GM18907 (cell line): ENCODE data around the gene CUTC.

Experiments used
- ATAC-seq: cut with Tn5 transposase; IDR thresholded peaks from one replicate; pipeline ENCODE4 v1.9.1; 2021; ENCODE audit warnings: mild to moderate bottlenecking, moderate library complexity; ENCODE audit not compliant: unreplicated experiment

The CUTC gene

GRCh38 chr10:99781734-99782429 lies 49.8 kb downstream of the CUTC start:
- ATAC-seq = no peak

DNA sequence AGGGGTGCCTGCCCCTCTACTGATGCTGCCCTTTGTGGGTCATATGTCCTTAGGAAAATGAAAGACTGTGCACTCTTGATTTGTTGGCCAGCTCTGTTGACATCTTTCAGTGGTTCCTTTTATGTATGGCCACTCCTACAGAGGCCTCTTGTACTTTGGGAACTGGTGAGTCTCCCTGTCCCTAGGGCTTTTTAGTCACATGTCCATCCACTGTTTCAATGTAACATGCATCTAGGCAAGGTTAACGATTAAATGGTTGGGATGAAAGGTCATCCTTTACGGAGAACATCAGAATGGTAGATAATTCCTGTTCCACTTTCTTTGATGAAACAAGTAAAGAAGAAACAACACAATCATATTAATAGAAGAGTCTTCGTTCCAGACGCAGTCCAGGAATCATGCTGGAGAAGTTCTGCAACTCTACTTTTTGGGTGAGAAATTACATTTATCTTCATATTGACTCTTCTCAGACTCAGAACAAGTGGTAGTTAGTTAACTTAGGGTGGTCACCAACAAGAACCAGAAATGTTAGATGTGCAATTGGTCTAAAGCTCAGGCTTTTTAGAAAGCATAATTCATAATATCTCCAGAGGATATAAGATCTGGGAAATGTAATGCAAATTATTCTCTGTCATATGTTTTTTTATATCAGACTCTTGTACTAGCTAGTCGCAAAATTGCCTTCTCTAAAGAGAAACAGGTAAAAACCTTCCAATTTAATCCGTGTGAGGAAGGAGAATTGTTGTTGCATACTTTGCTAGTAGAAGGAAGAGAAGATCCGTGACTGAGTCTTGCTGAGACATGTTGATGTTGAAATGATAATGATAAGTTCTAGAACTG lies 50.6 kb downstream of the CUTC start, which contains the start of gene ABCC2:
ABCC2 (plus strand) TSS at position 194 of the 840 bp plus-strand sequence; CDS start at position 399, 205 bp downstream.
- ATAC-seq = no peak

- no peak for ATAC-seq
These were observed 52.1 kb downstream of the CUTC start for GRCh38 chr10:99784016-99784726.

DNA sequence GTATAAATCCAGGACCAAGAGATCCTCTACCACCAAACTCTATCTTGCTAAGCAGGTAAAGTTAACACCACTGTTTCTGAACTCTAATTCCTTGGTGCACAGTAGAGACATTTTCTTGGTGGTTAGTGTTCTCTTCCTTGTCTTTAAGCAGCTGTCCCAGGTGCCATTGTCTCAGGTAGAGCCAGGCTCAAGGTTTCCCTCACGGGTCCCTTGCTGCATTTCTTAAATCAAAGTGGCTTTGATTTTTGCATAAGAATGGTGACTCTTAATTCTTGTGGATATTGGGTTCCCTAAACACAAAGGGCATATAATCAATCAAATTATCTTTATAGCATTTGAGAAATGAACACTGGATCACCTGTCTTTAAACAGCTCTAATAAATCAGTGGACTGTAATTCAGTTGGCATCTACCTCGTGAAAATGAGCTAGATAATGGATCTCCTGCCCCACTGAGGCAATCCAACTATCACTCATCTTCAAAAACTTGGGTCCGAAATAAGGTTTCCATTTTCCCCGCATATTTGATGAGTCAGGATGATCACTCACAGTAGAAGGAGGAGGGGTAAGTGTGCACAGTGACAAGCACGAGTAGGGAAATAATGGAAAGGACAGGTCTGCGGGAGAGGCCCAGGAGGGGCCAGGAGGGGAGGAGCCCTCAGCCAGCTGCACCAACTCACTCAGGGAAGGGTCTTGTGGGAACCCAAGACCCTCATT lies 52.9 kb downstream of the CUTC start:
- ATAC-seq = no peak

GRCh38 chr10:99785646-99786045 lies 53.6 kb downstream of the CUTC start:
- no peak for ATAC-seq

- ATAC-seq = no peak
These were observed 55.3 kb downstream of the CUTC start for GRCh38 chr10:99787311-99787710.

DNA sequence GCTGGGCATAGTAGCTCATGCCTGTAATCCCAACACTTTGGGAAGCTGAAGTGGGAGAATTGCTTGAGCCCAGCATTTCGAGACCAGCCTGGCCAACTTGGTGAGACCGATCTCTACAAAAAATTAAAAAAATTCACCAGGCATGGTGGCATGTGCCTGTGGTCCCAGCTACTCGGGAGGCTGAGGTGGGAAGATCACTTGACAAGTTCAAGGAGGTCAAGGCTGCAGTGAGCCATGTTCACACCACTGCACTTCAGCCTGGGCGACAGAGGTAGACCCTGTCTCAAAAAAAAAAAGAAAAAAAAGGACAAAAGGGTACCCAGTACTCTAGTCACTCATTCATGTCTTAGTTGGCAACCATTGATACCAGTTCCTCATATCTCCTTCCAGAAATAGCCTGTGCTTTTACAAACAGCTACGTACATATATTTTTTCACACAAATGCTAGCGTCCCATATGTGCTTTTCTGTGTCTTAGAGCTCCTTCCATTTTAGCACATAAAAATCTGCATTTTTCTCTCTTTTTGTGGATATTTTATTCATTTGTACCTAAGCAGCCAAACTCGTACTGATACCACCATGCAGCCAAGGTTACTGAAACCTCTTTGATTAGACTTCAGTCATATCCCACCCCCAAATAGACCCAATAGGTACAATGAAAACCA lies 55.9 kb downstream of the CUTC start:
- no peak for ATAC-seq

GRCh38 chr10:99788598-99789256 lies 56.7 kb downstream of the CUTC start:
- ATAC-seq = no peak

GRCh38 chr10:99791831-99792230 lies 59.8 kb downstream of the CUTC start:
- no peak for ATAC-seq

DNA sequence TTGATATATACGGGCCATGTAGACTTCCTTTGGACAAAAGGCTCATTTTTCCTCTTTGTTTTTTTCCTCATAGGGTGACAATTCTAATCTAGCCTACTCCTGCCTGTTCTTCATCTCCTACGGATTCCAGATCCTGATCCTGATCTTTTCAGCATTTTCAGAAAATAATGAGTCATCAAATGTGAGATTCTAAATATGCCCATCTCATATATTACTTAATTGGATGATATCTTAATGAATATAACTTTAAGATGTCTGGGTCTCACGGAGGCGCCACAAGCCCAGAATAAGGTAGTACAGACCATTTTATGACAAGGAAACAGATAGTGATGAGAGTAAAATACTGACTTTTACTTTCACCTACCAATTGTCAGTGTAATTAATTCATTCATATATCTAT lies 61.8 kb downstream of the CUTC start:
- no peak for ATAC-seq

DNA sequence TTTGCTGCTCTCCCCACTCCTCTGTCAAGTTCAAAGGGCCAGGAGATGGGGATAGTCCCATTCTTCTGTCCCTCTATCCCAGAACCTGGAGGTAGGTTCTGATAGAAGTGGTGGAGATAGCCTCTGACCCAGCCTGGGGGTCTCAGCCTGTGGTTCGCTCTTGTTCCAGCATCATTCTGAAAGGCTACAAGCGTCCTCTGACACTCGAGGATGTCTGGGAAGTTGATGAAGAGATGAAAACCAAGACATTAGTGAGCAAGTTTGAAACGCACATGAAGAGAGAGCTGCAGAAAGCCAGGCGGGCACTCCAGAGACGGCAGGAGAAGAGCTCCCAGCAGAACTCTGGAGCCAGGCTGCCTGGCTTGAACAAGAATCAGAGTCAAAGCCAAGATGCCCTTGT lies 64.9 kb downstream of the CUTC start:
- no peak for ATAC-seq

DNA sequence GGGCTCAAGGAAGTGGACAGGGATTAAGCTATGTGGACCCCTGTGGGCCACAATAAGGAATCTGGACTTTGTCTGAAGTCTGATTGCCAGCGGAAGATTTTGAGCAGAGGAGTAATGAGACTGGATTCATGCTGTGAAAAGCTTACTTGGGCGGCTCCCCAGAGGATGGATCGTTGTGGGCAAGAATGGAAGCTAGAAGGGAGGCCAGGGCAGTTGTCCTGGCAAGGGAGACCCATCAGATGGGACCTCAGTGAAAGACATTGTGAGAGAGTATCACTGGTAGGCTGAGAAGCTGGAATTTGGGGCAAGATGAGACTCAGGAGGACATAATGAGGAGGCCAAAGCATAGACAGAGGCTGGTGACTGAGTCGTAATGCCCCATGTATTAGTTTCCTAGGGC lies 66.0 kb downstream of the CUTC start:
- ATAC-seq = no peak

GRCh38 chr10:99798920-99799319 lies 66.9 kb downstream of the CUTC start:
- ATAC-seq = no peak

- ATAC-seq = no peak
These were observed 67.6 kb downstream of the CUTC start for GRCh38 chr10:99799613-99800012.

- no peak for ATAC-seq
These were observed 72.4 kb downstream of the CUTC start for GRCh38 chr10:99804471-99804870.

GRCh38 chr10:99805190-99805589 lies 73.2 kb downstream of the CUTC start:
- no peak for ATAC-seq
